ENCODE results near the gene PLEKHG4B. TPM values are rescaled to one million over a fixed set of nuclear protein-coding genes. Genes with fewer than 3 reads are reported as not detected.

Gene PLEKHG4B
- total RNA-seq, 1 experiment from 2014 or later, result 44.3 TPM

DNA sequence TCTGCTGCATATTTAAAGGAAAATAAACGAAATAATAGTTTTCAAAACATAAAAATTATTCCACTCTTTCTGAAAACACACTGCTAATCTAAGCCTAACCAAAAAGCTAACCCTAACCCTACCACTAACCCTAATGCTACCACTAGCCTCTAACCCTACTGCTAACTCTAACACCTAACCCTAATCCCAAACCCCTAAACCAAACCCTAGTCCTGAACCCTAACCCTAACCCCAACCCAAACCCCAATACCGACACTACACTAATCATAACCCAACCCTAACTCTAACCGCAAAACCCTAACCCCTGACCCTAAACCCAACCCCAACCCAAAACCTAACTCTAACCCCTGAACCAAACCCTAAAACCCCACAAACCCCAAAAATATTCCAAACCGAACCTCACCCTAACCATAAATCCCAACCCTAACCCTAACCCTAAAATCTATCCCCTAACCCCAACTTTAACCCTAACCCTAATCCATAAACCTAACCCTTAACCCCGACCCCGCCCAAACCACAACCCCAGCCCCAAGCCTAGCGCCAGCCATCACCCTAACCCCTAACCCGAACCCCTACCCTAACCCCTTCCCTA is 41.9 kb upstream of the PLEKHG4B start:
- Histone ChIP-seq H4K5ac (ENCODE audit: insufficient read length, low read depth, low read length) (no peak overlapping the region), H2BK5ac (ENCODE audit: insufficient read length, low read length) (no peak overlapping the region), H3K9me3 (ENCODE audit: control insufficient read depth, low read depth, low read length) (no peaks in the 10 kb centered on the region), H3K4me1 (ENCODE audit: insufficient read depth, low read length) (no peaks in the 10 kb centered on the region), H2BK12ac (ENCODE audit: insufficient read length, low read depth, low read length) (no peak overlapping the region), H2BK120ac (ENCODE audit: low read depth, low read length, poor library complexity, severe bottlenecking) (no peak overlapping the region), H3K27me3 (ENCODE audit: insufficient read depth, low read length) (peaks cover 24% of the 10 kb centered on the region; the same call in 1 of the 2 replicates), H3K4me2 (ENCODE audit: insufficient read depth, insufficient read length, low read length) (no peak overlapping the region), H3K79me2 (ENCODE audit: insufficient read depth, low read length) (no peaks in the 10 kb centered on the region), H3K23ac (ENCODE audit: insufficient read length, low read depth, low read length) (no peak overlapping the region), H4K91ac (ENCODE audit: insufficient read length, low read depth, low read length) (no peak overlapping the region), H3K23me2 (ENCODE audit: insufficient read length, low read depth, low read length, poor library complexity, severe bottlenecking) (peaks cover 17% of the 10 kb centered on the region), H4K8ac (replicated peaks; ENCODE audit: insufficient read length, low read depth, low read length) (no peak overlapping the region), H3K9ac (ENCODE audit: extremely low read depth, insufficient read length, low read length) (no peak overlapping the region), H3K56ac (ENCODE audit: insufficient read length, low read depth, low read length) (no peak overlapping the region), H4K20me1 (ENCODE audit: control insufficient read depth, insufficient read depth, insufficient read length) (no peaks in the 10 kb centered on the region), H3K79me1 (ENCODE audit: insufficient read depth, low read depth, low read length, poor library complexity, severe bottlenecking) (no peaks in the 10 kb centered on the region), H3K27ac (ENCODE audit: insufficient read length, low read depth, low read length) (no peak overlapping the region), H2AK5ac (ENCODE audit: insufficient read length, low read length) (no peak overlapping the region), H2BK15ac (ENCODE audit: low read depth, low read length) (no peak overlapping the region), H3K4ac (ENCODE audit: low read depth, low read length) (no peak overlapping the region), H3K18ac (ENCODE audit: insufficient read length, low read depth, low read length) (no peak overlapping the region), H2BK20ac (ENCODE audit: low read depth, low read length, poor library complexity, severe bottlenecking) (no peak overlapping the region), H2AFZ (ENCODE audit: low read length) (no peak overlapping the region), H3K14ac (ENCODE audit: insufficient read depth, low read length) (no peak overlapping the region), H3T11ph (ENCODE audit: low read length) (no peak overlapping the region)
- Mint-ChIP-seq H3K9me3 (no peaks in the 10 kb centered on the region), H3K27me3 (ENCODE audit: low read depth) (peaks cover 75% of the 10 kb centered on the region), H3K4me1 (peaks cover 20 to 31% of the 10 kb centered on the region in 2 experiments), H3K36me3 (ENCODE audit: insufficient read depth in 1 of 3, low read depth in 3 of 3) (no peaks in the 10 kb centered on the region), H3K27ac (no peak overlapping the region), H3K4me3 (no peak overlapping the region)
- WGBS (ENCODE audit: extremely low coverage, insufficient read length, low lambda C conversion rate), result 100% methylated on average over 7 of the region's 8 CpGs
- TF ChIP-seq, protein P1, sequence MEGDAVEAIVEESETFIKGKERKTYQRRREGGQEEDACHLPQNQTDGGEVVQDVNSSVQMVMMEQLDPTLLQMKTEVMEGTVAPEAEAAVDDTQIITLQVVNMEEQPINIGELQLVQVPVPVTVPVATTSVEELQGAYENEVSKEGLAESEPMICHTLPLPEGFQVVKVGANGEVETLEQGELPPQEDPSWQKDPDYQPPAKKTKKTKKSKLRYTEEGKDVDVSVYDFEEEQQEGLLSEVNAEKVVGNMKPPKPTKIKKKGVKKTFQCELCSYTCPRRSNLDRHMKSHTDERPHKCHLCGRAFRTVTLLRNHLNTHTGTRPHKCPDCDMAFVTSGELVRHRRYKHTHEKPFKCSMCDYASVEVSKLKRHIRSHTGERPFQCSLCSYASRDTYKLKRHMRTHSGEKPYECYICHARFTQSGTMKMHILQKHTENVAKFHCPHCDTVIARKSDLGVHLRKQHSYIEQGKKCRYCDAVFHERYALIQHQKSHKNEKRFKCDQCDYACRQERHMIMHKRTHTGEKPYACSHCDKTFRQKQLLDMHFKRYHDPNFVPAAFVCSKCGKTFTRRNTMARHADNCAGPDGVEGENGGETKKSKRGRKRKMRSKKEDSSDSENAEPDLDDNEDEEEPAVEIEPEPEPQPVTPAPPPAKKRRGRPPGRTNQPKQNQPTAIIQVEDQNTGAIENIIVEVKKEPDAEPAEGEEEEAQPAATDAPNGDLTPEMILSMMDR (conservative IDR thresholded peaks at IDR 0.05), result no peak
- no peak for DNase-seq

All from H9 (cell line).